B cell (primary cell): ENCODE measurements around the gene RBBP8NL. TPM values are rescaled to one million over a fixed set of nuclear protein-coding genes. Genes with fewer than 3 reads are reported as not detected.

Source experiments
- ATAC-seq: fragments of 200-7000 bp; cut with Tn5 transposase; one replicate; pipeline ENCODE4 v1.10.0; 2021; ENCODE audit warnings: low read depth, mild to moderate bottlenecking, moderate number of reproducible peaks, moderate library complexity
- CTCF ChIA-PET: fragments of 350-600 bp; sonication (Branson Sonifier 250); formaldehyde crosslinking; loops from one replicate; lab custom pipeline; 2021; ENCODE audit warnings: antibody characterized with exemption, inconsistent platforms; lab: Charles Lee
- POLR2A ChIA-PET: fragments of 350-600 bp; sonication (Branson Sonifier 250); formaldehyde crosslinking; loops from one replicate; lab custom pipeline; 2021; ENCODE audit warnings: antibody characterized with exemption; lab: Charles Lee
- DNase-seq: peaks from one replicate; pipeline ENCODE4 v3.0.0; 2013
- H2AFZ ChIP-seq: 2 replicates; pipeline ENCODE4 v1.6.1; 2012; ENCODE audit warnings: mild to moderate bottlenecking, low read depth, low read length; ENCODE audit not compliant: insufficient read depth, poor library complexity, severe bottlenecking
- H3K27ac ChIP-seq, 2 donors: 1 replicate in 1 of 2; 2 replicates in 1 of 2; pipeline ENCODE4 v1.5.1; 2012 to 2013; ENCODE audit warnings: low read length in 2 of 2, mild to moderate bottlenecking in 2 of 2, moderate library complexity in 1 of 2
- H3K27me3 ChIP-seq, 4 experiments: fragments of 200-600 bp in 1 of 4; sonication (generic) in 1 of 4; replicated peaks in 1 of 4; 1 replicate in 2 of 4; 2 replicates in 2 of 4; pipeline versions ENCODE4 v1.6.1 to v1.7.0; 2013 to 2016; ENCODE audit warnings: low read length in 3 of 4, mild to moderate bottlenecking in 2 of 4, mixed read lengths in 1 of 4, moderate library complexity in 1 of 4; ENCODE audit not compliant: insufficient read depth in 4 of 4, control insufficient read depth in 3 of 4; ENCODE audit errors: control extremely low read depth in 1 of 4
- H3K36me3 ChIP-seq, 2 experiments: replicated peaks in 1 of 2; 1 replicate in 1 of 2; 2 replicates in 1 of 2; pipeline versions ENCODE4 v1.6.1 to v1.7.1; 2013; ENCODE audit warnings: low read length in 1 of 2; ENCODE audit not compliant: insufficient read depth in 2 of 2, control insufficient read depth in 1 of 2; ENCODE audit errors: control extremely low read depth in 1 of 2, extremely low read depth in 1 of 2
- H3K4me1 ChIP-seq, 2 donors: fragments of 200-600 bp in 1 of 2; sonication (generic) in 1 of 2; 1 replicate in 1 of 2; 2 replicates in 1 of 2; pipeline versions ENCODE4 v1.5.1 to v1.6.1; 2013 to 2017; ENCODE audit warnings: low read length in 2 of 2; ENCODE audit not compliant: control insufficient read depth in 2 of 2, insufficient read depth in 2 of 2
- H3K4me2 ChIP-seq: replicated peaks from 2 replicates; pipeline ENCODE3; 2012; ENCODE audit warnings: mild to moderate bottlenecking, low read depth, low read length; ENCODE audit not compliant: poor library complexity, severe bottlenecking
- H3K4me3 ChIP-seq, 5 experiments: fragments of 200-600 bp in 1 of 5; sonication (generic) in 1 of 5; 1 replicate in 3 of 5; 2 replicates in 2 of 5; pipeline versions ENCODE4 v1.5.1 to v1.7.0; 2011 to 2016; ENCODE audit warnings: low read length in 4 of 5, mild to moderate bottlenecking in 4 of 5, low read depth in 2 of 5, control low read depth in 1 of 5, moderate library complexity in 1 of 5; ENCODE audit not compliant: insufficient read depth in 1 of 5; ENCODE audit errors: control extremely low read depth in 1 of 5, extremely low read depth in 1 of 5
- H3K79me2 ChIP-seq: fragments of 200-600 bp; sonication (generic); one replicate; pipeline ENCODE4 v1.6.0; 2016; ENCODE audit warnings: low read length; ENCODE audit not compliant: control insufficient read depth, insufficient read depth
- H3K9ac ChIP-seq: fragments of 200-600 bp; sonication (generic); 2 replicates; pipeline ENCODE4 v1.6.1; 2017; ENCODE audit warnings: mild to moderate bottlenecking, low read length, moderate library complexity
- H3K9me3 ChIP-seq, 3 donors: one replicate each; pipeline versions ENCODE4 v1.6.1 to v1.7.1; 2013; ENCODE audit warnings: low read length in 2 of 3; ENCODE audit not compliant: control insufficient read depth in 2 of 3, insufficient read depth in 1 of 3; ENCODE audit errors: control extremely low read depth in 1 of 3
- H4K20me1 ChIP-seq: 2 replicates; pipeline ENCODE4 v1.6.0; 2012; ENCODE audit warnings: mild to moderate bottlenecking, low read length; ENCODE audit not compliant: insufficient read depth, control insufficient read depth, poor library complexity, severe bottlenecking
- H3K27ac Mint-ChIP-seq: one replicate; pipeline ENCODE4 v1.8.0; 2021; ENCODE audit warnings: mixed read lengths
- H3K27me3 Mint-ChIP-seq: one replicate; pipeline ENCODE4 v1.8.0; 2021; ENCODE audit warnings: mixed read lengths
- H3K4me1 Mint-ChIP-seq: one replicate; pipeline ENCODE4 v1.8.0; 2021; ENCODE audit warnings: mixed read lengths
- H3K4me3 Mint-ChIP-seq: one replicate; pipeline ENCODE4 v1.8.0; 2021; ENCODE audit warnings: mixed read lengths
- H3K9me3 Mint-ChIP-seq: one replicate; pipeline ENCODE4 v1.8.0; 2022; ENCODE audit warnings: mixed read lengths; ENCODE audit not compliant: insufficient read depth
- CTCF ChIP-seq: fragments of 200-600 bp; IDR thresholded peaks from one replicate; pipeline ENCODE4 v1.8.0; 2022; ENCODE audit warnings: antibody characterized with exemption, mild to moderate bottlenecking
- EZH2 ChIP-seq: IDR thresholded peaks from 2 replicates; pipeline ENCODE4 v1.6.1; 2012; ENCODE audit warnings: borderline replicate concordance, low read depth, mild to moderate bottlenecking, moderate library complexity, low read length; ENCODE audit not compliant: insufficient read depth, poor library complexity, severe bottlenecking
- WGBS: methylation state at CpG from one replicate; pipeline ENCODE4 v1.1.5; 2013; ENCODE audit warnings: missing lambda C conversion rate; ENCODE audit not compliant: insufficient coverage; 5-methylcytosine and 5-hydroxymethylcytosine counted together
- intact Hi-C: fragments of 100-400 bp; cut with micrococcal nuclease; formaldehyde crosslinking; loops from one replicate; pipeline ENCODE4 v1.10.0; 2022
- polyA plus RNA-seq: library from polyadenylated mRNA; depleted of rRNA; stranded (reverse); fragments of >200 nt; gene quantifications from 2 replicates; pipeline ENCODE4 v1.2.3, GENCODE V29; 2012
- total RNA-seq, 2 donors: library from RNA; stranded (reverse); fragments of 120-200 nt in 1 of 2; gene quantifications; 1 replicate in 1 of 2; 2 replicates in 1 of 2; pipeline versions ENCODE4 v1.2.3 to v1.2.4, GENCODE V29; 2013 to 2022

The RBBP8NL gene
- total and polyA plus RNA-seq, 2 donors (not counting 1 experiment from before 2014, with no cell fraction given) = not detected

- H3K9me3 ChIP-seq = peaks cover 0 to 7% (median 0%) of the 10 kb centered on the region in 3 donors
- H4K20me1 ChIP-seq = no peaks in the 10 kb centered on the region
- DNase-seq = no peak
- H2AFZ ChIP-seq = no peak overlapping the region
- no peaks in the 10 kb centered on the region for H3K4me1 Mint-ChIP-seq
- no peak overlapping the region for H3K9ac ChIP-seq
- ChIA-PET POLR2A (no interaction called here), CTCF (no interaction called here)
- peaks cover 0 to 7% (median 0%) of the 10 kb centered on the region in 4 experiments for H3K27me3 ChIP-seq
- H3K4me1 ChIP-seq = no peaks in the 10 kb centered on the region
- no peak overlapping the region for H3K4me3 ChIP-seq
- TF ChIP-seq EZH2 (no peak), CTCF (no peak)
- H3K27ac ChIP-seq = no peak overlapping the region
- H3K27ac Mint-ChIP-seq = no peak overlapping the region
- no peak for ATAC-seq
- H3K27me3 Mint-ChIP-seq = peaks cover 36% of the 10 kb centered on the region
- H3K4me2 ChIP-seq = no peak overlapping the region
- H3K36me3 ChIP-seq = no peaks in the 10 kb centered on the region
- H3K4me3 Mint-ChIP-seq = no peak overlapping the region
- no peaks in the 10 kb centered on the region for H3K9me3 Mint-ChIP-seq
- no peaks in the 10 kb centered on the region for H3K79me2 ChIP-seq
- intact Hi-C loops = no loop called here
- WGBS = 85% methylated on average over 5 of the region's 10 CpGs
Observed at GRCh38 chr20:62430311-62430853, 3.0 kb upstream of the RBBP8NL start.

- intact Hi-C loops = no loop called here
- H3K27ac Mint-ChIP-seq = no peak overlapping the region
- Histone ChIP-seq H3K4me2 (no peak overlapping the region), H2AFZ (no peak overlapping the region), H4K20me1 (no peaks in the 10 kb centered on the region), H3K4me1 (no peaks in the 10 kb centered on the region), H3K9ac (no peak overlapping the region), H3K4me3 (no peak overlapping the region), H3K36me3 (no peaks in the 10 kb centered on the region), H3K27me3 (peaks cover 0 to 5% (median 0%) of the 10 kb centered on the region in 4 experiments), H3K27ac (no peak overlapping the region), H3K79me2 (no peaks in the 10 kb centered on the region), H3K9me3 (peaks cover 0 to 7% (median 0%) of the 10 kb centered on the region in 3 donors)
- DNase-seq = no peak
- ChIA-PET POLR2A (no interaction called here), CTCF (interaction anchor here (0.9 kb wide), 1 partner anchor 28 kb away, joined by 3 read pairs; no protein-coding TSS in a partner anchor)
- no peaks in the 10 kb centered on the region for H3K9me3 Mint-ChIP-seq
- H3K4me3 Mint-ChIP-seq = no peak overlapping the region
- H3K4me1 Mint-ChIP-seq = no peaks in the 10 kb centered on the region
- peaks cover 29% of the 10 kb centered on the region for H3K27me3 Mint-ChIP-seq
- ATAC-seq = no peak
- no peak for TF ChIP-seq EZH2
- no peak for TF ChIP-seq CTCF
- WGBS = 89% methylated on average over 16 of the region's 23 CpGs
Observed at GRCh38 chr20:62429455-62430310, 2.3 kb upstream of the RBBP8NL start.
